MM.1S (cell line): Measurements from ENCODE around the gene ADGRL3.

Experiments
- CTCF ChIP-seq: fragments of 300-600 bp; sonication (generic); IDR thresholded peaks from 2 replicates; pipeline ENCODE4 v1.5.1; 2016; ENCODE audit warnings: antibody characterized with exemption, low read length, mixed read lengths
- EZH2phosphoT487 ChIP-seq: fragments of 300-600 bp; sonication (generic); IDR thresholded peaks from 2 replicates; pipeline ENCODE4 v1.6.1; 2018; ENCODE audit warnings: antibody characterized with exemption, low read length

- TF ChIP-seq CTCF, result no peak
- no peak for TF ChIP-seq EZH2phosphoT487
Observed at GRCh38 chr4:62004881-62005280, 804.8 kb downstream of the ADGRL3 start.
